GM21619 (cell line): Measurements from ENCODE around the gene SLC38A5.
"Not testable (repeated sequence)": the region's sequence is repeated elsewhere in the genome, so short reads cannot be mapped to it uniquely, and the experiment has no call there.

Experiments used
- ATAC-seq: cut with Tn5 transposase; IDR thresholded peaks from one replicate; pipeline ENCODE4 v1.9.1; 2021; ENCODE audit not compliant: unreplicated experiment

SLC38A5 gene

GRCh38 chrX:48470833-48471118 lies 716 bp upstream of the SLC38A5 start:
- no peak for ATAC-seq

GRCh38 chrX:48468693-48469691 lies 1.1 kb downstream of the SLC38A5 start:
- ATAC-seq = peak; percentile 61

- ATAC-seq = no peak
Measured at GRCh38 chrX:48468247-48468671, 1.8 kb downstream of the SLC38A5 start.

- no peak for ATAC-seq
Measured at GRCh38 chrX:48467281-48467761, 2.7 kb downstream of the SLC38A5 start.

- no peak for ATAC-seq
Measured at GRCh38 chrX:48466696-48467095, 3.4 kb downstream of the SLC38A5 start.

GRCh38 chrX:48465336-48465933 lies 4.6 kb downstream of the SLC38A5 start:
- ATAC-seq = no peak

GRCh38 chrX:48461830-48462229 lies 8.2 kb downstream of the SLC38A5 start:
- no peak for ATAC-seq

GRCh38 chrX:48460606-48461005 lies 9.5 kb downstream of the SLC38A5 start:
- no peak for ATAC-seq

GRCh38 chrX:48460031-48460430 lies 10.0 kb downstream of the SLC38A5 start:
- no peak for ATAC-seq

GRCh38 chrX:48459483-48459882 lies 10.6 kb downstream of the SLC38A5 start:
- no peak for ATAC-seq

GRCh38 chrX:48458711-48459110 lies 11.3 kb downstream of the SLC38A5 start:
- no peak for ATAC-seq

- ATAC-seq = no peak
Measured at GRCh38 chrX:48456628-48457331, 13.3 kb downstream of the SLC38A5 start.

- no peak for ATAC-seq
Measured at GRCh38 chrX:48451708-48452107, 18.4 kb downstream of the SLC38A5 start.

- ATAC-seq = no peak
Measured at GRCh38 chrX:48450076-48450475, 20.0 kb downstream of the SLC38A5 start.

- not testable (repeated sequence) for ATAC-seq
Measured at GRCh38 chrX:48447201-48447600, 22.9 kb downstream of the SLC38A5 start.

- ATAC-seq = not testable (repeated sequence)
Measured at GRCh38 chrX:48433713-48434112, 36.3 kb downstream of the SLC38A5 start.

GRCh38 chrX:48430166-48430565 lies 39.9 kb downstream of the SLC38A5 start:
- ATAC-seq = not testable (repeated sequence)

GRCh38 chrX:48429606-48430005 lies 40.5 kb downstream of the SLC38A5 start:
- ATAC-seq = not testable (repeated sequence)

- ATAC-seq = not testable (repeated sequence)
Measured at GRCh38 chrX:48427027-48427716, 42.9 kb downstream of the SLC38A5 start.

GRCh38 chrX:48411860-48412259 lies 58.2 kb downstream of the SLC38A5 start, which contains the start of gene SSX4B:
Gene SSX4B (minus strand): TSS chrX:48411960. CDS start chrX:48411372, 588 bp downstream.
- ATAC-seq = not testable (repeated sequence)
